SIG-M5 (cell line): Measurements from ENCODE around the gene CEP250.
"Not testable (repeated sequence)": the region's sequence is repeated elsewhere in the genome, so short reads cannot be mapped to it uniquely, and the experiment has no call there.

Experiments
- DNase-seq: peaks from one replicate; lab custom pipeline; 2025; lab: John Stamatoyannopoulos, UW

The CEP250 gene

DNA sequence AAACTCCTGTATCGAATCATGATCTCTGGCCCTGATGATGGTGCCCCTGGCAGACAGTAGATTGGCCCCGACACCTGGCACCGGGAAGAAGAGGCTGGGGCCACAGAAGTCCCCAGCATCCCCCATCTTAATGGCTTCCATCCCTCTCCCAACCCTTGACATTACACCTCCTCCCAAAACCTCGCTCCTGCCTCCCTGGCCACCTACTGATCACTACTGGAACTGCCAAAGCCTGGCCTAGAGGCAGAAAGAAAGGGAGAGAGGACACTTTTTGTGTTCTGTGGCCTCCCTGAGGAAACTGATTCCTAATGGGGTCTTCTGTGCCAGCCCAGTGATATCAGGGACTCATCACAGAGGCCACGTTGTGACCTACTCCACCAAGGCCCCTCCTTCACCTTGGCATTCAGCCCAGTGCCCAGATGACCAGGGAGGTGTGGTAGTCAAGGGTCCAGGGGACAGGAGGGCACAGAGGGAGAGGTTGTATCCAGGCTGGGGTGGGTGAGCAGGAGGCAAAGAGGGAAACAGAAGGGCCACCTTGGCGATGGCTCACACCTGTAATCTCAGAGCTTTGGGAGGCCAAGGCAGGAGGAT lies 68.0 kb downstream of the CEP250 start:
- no peak for DNase-seq

DNA sequence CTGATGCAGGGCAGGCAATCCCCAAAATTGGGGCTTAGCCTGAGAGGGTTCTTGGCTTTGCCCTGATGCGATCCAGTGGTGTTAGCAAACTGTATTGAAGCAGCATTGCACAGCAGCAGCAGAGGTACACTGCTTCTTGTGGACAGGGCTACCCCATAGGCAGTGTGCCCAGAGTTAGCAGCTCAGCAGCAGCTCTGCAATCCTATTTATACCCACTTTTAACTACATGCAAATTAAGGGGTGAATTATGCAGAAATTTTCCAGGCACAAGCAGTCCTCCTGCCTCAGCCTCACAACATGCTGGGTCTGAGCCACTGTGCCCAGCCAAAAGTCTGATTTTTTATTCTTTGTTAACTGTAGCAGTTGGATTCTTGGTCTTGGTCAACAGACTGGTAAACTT lies 70.2 kb downstream of the CEP250 start:
- DNase-seq: no peak

DNA sequence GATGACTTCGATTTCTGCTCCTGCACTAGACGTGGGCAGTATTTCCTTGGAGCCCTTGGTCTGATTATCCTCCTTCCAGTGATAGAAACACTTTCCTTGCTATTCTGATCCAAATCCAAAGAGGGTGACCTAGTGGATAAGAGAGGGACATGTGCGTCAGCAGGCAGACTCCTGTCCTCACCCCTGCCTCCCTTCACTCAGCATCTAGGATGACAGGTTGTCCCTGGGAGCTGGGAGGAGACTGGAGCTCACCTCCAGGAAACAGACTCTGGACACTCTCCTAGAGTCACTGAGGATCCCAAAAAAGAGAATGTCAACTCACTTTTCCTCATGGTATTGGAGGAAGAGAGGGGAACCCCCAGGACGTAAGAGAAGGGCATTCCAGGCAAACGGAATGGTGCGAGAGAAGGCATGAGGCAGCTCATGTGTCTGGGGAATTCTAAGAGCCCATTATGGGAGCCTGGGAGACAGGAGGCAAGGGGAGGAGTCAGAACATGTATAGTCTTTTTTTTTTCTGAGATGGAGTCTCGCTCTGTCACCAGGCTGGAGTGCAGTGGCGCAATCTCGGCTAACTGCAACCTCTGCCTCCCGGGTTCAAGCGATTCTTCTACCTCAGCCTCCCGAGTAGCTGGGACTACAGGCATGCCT lies 71.8 kb downstream of the CEP250 start:
- no peak for DNase-seq

DNA sequence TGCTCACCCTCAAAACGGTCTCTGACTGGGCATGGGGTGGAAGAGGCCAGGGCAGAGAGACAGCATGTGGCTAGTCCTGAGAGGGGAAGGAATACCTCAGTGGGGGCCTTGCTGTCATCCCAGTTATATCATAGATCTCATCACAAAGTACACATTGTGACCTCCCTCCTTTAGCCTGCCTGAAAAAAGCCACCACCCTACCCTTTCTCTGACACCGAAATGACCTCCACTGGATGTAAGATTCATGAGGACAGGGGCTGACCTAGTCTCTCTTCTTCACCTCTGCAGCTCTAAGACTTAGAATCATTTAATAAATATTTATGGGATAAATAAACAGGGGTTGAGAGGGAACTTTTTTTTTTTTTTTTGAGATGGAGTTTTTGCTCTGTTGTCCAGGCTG lies 74.2 kb downstream of the CEP250 start, which contains the start of gene C20orf173:
TSS of gene C20orf173 (minus strand) at position 101 of the 400 bp plus-strand sequence. CDS start 279 bp downstream, outside the sequence.
- DNase-seq: no peak

DNA sequence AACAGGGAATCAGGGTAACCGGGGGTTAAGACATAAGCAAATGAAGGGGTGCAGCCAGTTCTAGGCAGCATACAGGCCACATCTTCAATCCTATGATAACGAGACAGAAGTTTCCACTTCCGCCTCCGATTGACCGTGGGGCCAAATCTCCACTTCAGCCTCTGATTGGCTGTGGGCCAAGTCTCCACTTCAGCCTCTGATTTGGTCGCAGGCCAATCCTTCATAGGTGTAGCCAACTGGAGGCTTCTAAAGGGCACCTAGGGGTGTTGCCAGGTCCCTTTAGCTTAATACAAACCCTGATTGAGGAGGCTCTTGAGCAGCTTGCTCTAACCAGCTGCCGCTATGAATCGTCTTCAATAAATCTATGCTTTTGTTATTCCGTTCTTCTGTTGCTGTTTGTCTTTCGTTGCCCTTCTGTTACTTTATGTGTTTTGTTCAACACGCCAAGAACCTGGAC lies 84.4 kb downstream of the CEP250 start:
- DNase-seq: no peak

DNA sequence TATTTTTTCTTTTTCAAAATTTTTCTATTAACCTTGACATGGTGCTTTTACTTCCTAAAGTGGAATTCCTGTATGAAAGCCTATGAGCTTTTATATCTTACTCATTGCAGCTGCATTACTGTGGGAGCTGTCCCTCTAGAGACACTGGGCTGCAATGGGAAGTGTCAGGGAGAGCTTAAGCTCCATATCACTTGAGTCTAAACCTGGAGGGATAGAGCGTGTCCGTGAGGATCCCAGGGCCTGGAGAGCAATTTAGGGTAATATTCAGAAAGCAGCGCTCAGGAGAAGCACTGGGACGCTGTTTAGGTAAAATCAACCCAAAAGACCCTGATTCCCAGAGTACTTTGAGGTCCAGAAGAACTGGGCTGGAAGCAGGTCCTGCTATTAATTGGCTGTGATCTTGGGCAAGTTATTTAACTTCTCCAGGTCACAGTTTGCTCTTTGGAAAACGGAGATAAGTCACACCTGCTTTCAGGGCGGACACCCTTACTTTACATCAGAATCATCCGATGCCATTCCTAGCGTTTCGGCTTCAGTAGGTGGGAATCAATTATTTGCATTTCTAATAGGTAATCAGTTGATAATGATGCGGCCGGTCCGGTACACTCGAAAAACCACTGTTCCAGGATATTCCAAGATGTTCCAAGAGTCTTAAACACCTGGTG lies 85.9 kb downstream of the CEP250 start:
- no peak for DNase-seq

DNA sequence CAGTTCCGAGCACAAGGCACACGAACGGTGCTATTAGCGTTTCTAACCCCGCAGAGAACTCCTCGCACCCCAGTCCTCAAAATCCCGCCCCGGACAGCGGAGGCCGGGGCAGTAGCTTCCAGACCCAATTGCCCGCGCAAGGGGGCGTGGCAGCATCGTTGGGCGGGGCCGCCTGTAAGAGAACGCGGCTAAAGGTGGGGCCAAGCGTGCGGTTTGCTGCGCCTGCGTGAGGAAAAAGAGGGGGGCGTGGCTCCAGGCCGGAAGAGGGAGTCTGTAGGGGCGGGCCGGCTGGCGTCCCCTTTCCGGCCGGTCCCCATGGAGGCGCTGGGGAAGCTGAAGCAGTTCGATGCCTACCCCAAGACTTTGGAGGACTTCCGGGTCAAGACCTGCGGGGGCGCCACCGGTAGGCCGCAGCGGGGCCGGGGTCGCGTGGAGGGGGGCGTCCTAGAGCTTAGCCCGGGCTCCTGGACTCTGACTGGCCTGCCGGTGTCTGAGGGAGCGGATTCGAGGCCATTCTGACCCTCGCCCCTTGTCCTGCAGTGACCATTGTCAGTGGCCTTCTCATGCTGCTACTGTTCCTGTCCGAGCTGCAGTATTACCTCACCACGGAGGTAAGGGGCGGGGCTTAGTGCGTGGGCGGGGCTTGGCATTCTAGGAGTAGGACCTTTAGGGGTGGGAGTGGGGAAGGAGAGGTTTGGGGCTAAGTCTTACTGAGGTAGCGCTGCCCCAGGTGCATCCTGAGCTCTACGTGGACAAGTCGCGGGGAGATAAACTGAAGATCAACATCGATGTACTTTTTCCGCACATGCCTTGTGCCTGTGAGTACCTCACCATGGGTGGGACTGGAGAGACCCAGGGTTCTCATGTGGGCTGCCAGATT lies 86.6 kb downstream of the CEP250 start, which contains the start of gene ERGIC3:
TSS of gene ERGIC3 (plus strand) at position 296 of the 880 bp plus-strand sequence. CDS start at position 316, 20 bp downstream.
- DNase-seq: peak; percentile 85

DNA sequence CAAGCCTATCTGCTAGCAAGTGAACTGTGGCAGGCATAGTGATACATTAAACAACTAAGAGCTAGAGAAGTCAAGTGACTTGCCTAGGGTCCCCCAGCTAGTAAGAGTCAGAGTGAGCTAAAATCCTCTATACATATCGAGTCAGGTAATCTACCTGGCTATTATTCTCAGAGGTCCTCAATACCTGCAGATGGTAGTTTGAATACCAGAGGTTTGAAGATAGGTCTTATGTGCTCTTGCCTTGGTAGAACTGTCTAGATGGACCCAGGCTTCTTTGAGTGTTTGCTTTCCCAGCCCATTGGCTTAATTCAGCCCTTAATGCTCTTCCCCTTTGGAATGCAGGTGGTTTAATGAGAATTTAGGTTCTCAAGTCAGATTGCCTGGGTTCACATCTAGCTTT lies 87.6 kb downstream of the CEP250 start:
- DNase-seq: no peak

DNA sequence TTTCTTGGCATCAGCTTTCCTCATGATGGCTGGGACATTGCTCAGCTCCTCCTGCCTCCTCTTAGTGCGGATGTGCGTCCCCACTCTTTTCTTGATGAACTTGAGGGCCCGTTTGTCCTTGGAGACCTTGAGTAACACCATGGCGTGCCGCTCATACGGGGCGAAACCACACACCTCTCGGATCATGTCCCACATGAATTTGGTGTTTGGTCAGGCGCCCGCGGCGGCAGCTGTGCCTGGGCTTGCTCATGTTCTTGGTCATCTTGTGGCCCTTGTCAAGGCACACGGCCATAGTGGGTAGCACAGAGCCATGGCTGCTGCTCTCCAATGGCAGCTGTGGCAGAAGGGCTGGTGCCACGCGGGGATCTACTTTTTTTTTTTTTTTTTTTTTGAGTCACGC lies 89.0 kb downstream of the CEP250 start:
- no peak for DNase-seq

DNA sequence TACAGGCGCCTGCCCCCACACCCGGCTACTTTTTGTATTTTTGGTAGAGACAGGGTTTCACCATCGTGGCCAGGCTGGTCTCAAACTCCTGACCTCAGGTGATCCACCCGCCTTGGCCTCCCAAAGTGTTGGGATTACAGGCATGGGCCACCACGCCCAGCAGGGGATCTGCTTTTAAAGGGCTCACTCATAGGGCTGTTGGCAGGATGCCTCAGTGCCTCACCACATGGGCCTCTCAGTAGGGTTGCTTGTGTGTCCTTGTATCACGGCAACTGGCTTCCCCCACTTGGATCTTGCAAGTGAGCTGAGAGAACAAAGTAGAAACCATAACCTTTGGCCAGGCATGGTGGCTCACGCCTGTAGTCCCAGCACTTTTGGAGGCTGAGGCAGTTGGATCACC lies 89.5 kb downstream of the CEP250 start:
- DNase-seq: not testable (repeated sequence)

DNA sequence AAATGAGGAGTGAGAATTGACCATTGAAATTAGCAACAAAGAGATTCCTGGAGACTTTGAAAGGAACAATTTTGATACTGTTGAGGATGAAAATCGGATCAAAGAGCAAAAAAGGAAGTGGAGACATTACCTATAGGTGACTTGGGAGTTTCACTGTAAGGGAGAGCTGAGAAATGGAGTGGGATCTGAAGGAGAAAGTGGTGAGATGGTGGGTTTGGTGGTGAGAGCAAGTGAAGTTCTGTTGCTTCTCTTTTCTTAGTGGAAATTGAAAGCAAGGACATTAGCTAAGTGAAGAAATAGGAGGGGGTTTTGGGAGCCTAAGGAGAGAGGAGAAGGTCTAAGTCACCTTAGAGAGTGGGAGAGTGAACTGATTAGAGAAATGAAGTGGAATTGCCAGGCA lies 90.7 kb downstream of the CEP250 start:
- no peak for DNase-seq

DNA sequence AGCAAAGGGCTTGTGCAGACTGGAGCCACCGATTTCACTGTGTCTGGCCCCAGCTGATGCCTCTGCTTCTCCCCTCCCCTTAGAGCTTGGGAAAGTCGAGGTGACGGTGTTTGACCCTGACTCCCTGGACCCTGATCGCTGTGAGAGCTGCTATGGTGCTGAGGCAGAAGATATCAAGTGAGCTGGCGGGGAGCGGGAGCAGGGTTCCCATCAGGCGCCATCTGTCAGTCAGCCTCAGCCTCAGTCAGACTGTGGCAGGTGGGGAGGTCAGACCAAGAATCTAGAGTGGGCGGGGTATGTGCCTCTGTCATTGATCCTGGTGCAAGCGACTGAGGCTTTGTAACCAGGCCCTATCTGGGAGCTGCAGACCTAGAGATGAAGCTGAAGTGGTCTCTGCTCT lies 91.9 kb downstream of the CEP250 start:
- DNase-seq: no peak

DNA sequence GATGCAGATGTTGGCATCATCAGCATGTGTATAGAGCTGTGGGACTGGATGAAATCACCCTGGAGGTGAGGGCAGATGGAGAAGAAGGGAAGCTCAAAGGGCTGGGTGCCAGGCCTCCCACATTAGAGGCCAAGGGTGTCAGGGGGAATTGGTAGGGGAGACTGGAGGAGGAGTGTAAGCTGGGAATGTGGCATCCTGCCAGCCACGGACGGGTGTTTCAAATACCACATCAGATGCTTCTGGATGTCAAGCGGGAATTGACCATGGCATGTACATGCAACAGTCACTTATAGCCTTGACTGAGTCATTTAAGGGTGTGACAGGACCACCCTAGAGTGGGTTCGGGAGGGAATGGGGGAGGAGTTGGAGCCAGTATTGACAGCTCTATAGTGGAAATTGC lies 96.1 kb downstream of the CEP250 start:
- no peak for DNase-seq

DNA sequence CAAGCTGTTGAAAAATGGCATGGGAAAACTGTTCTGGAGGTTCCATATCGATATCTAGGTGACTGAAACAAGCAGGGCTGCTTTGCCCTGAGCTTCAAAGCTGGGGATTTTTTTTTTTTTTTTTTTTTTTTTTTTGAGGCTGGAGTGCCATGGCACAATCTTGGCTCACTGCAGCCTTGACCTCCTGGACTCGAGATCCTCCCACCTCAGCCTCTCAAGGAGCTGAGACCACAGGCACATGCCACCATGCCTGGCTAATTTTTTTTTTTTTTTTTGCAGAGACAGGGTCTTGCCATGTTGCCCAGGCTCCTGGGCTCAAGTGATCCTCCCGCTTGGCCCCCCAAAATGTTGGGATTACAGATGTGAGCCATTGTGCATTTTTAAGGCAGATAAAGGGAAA lies 97.5 kb downstream of the CEP250 start:
- no peak for DNase-seq

DNA sequence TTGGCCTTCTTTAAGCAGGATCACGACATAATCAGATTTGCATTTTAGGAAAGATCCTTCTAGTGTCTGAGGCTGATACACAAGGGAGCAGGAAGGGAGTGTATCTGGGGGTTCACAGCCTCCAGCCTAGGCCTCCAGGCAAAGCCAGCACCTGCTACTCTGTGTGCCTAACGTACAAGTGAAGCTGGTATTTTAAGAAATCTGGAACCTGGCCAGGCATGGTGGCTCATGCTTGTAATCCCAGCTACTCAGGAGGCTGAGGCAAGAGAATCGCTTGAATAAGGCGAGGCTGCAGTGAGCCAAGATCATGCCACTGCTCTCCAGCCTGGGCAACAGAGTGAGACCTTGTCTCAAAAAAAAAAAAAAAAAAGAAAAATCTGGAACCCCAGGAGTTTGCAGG lies 100.1 kb downstream of the CEP250 start:
- DNase-seq: not testable (repeated sequence)

DNA sequence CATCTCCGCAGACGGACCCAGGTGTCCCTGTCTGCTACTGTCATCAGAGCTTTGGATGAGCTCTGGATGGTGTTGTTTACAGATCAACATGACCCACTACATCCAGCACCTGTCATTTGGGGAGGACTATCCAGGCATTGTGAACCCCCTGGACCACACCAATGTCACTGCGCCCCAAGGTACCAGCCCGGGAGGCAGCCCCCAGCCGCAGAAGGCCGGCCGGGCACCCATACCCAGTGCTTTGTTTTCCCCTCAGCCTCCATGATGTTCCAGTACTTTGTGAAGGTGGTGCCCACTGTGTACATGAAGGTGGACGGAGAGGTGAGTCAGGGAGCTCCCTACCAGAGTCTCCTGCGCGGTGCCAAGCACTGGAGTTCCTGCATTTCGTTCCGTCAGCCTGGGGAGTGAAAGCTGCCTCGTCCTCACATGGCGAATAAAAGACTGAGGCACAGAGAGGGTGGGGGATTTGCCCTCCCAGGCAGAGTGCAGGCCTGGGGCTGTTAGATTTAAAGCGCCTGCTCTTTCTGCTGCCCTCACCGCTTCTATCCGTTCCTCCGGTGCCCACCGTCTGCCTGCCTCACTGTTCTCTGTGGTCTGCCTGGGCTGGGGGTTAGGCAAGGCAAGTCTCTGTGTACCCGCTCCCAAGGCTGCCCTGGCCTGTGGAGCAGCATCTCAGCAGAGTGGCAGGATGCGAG lies 100.7 kb downstream of the CEP250 start:
- DNase-seq: no peak

DNA sequence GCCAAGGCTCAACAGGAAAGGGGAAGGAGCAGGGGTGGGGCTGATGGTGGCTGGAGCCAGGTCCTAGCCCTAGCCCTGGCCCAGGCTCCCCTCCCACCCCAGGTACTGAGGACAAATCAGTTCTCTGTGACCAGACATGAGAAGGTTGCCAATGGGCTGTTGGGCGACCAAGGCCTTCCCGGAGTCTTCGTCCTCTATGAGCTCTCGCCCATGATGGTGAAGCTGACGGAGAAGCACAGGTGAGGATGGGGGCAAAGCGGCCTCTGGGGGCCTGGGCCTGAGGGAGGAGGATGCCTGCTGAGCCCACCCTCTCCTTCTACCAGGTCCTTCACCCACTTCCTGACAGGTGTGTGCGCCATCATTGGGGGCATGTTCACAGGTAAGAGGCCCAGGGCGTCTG lies 101.5 kb downstream of the CEP250 start:
- DNase-seq: no peak

DNA sequence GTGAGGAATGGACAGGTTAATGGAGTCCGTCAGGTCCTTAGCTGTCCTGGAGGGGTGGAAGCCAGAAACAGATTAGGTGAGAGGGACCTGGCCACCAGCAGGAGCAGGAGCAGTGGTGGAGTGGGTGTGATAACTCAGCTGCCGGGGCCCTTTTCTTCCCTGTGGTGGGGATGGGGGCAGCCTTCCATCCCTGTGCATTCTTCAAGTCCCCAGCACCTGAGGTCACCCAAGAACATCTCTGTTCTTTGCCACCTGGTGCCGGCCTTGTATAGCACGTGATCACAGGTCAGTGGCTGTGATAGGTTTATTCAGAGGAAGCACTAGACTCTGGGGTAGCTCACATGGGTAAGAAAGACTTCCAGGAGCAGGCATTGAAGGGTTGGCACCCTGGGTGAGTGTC lies 103.1 kb downstream of the CEP250 start:
- DNase-seq: no peak

DNA sequence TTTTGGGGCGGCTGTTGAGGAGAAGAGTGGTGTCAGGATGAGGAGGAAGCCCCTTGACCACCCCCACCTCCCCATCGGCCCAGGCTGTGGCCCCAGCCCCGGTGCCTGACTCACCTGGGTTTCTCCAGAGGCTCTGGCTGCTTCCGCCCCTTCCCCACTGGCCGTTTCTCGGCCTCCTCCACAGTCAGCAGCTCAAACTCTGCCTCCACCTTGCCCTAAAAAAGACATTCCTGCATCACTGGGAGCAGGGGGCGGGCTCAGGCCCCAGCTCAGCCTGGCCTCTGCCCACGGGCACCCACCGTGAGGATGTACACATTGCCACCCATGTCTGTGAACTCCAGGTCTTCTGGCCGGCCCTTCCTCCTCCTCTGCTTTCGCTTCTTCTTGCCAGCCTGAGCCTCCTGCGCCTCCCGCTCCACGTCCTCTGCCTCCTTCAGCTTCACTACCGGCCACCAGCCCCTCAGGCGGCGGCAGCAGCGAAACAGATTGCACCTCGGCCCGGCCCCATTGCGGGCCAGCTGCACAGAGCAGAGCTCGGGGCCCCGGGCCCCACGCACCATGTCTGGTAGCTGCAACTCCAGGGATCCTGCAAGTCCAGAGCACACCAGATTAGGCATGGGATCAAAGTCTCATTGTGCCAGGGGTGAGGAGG lies 103.8 kb downstream of the CEP250 start:
- DNase-seq: no peak

DNA sequence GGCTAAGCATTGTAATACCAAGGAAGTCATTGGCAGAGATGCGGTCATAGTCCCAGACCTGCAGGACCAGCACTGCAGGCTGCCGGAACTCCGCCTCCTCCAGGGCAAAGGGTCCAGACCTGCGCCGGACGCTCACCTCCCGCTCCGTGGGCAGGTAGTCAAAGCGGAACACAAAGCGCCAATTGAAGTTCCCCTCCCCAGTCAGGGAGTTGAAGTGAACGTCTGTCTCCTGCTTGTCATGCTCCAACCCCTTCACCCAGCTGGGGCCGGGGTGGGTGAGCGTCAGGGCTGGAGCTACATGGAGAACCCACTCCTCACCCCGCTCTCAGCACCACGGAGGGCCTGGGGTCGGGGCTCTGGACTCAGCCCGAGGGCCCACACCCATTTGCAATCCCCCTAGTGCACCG lies 104.7 kb downstream of the CEP250 start:
- DNase-seq: no peak

DNA sequence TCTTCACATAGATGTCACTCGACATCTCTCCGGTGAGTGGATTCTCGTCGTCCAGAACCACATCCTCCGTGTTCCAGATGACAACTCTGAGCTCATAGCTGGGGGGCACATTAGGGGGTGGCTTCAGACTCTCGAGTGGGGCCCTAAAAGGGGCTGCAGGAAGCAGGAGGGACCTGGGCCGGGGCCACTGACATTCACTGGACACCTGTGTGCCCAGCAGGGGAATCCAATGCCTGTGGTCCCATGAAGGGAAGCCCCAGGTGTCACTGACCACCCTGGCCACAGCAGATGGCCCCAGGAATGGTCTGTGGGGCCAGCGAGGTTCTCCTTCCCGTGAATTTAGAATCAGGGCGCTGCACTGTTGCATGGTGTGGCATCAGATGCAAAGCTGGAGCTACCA lies 105.1 kb downstream of the CEP250 start:
- DNase-seq: no peak
